Stimulated activated CD8-positive, alpha-beta memory T cell treated with anti-CD3 and anti-CD28 coated beads, Interleukin-15, amount 100 ng/mL, for 4 hours (primary cell): ENCODE results near the gene RHOBTB3.
"Not testable (repeated sequence)": the region's sequence is repeated elsewhere in the genome, so short reads cannot be mapped to it uniquely, and the experiment has no call there.

Source experiments
- DNase-seq, 2 donors: peaks; one replicate each; pipeline ENCODE4 v3.0.0-alpha.2; 2020; ENCODE audit warnings: low read depth in 2 of 2

The RHOBTB3 gene, protein sequence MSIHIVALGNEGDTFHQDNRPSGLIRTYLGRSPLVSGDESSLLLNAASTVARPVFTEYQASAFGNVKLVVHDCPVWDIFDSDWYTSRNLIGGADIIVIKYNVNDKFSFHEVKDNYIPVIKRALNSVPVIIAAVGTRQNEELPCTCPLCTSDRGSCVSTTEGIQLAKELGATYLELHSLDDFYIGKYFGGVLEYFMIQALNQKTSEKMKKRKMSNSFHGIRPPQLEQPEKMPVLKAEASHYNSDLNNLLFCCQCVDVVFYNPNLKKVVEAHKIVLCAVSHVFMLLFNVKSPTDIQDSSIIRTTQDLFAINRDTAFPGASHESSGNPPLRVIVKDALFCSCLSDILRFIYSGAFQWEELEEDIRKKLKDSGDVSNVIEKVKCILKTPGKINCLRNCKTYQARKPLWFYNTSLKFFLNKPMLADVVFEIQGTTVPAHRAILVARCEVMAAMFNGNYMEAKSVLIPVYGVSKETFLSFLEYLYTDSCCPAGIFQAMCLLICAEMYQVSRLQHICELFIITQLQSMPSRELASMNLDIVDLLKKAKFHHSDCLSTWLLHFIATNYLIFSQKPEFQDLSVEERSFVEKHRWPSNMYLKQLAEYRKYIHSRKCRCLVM

GRCh38 chr5:95730730-95731570 is at the start of gene RHOBTB3:
RHOBTB3 (plus strand) TSS chr5:95731336; CDS start chr5:95731683, 347 bp downstream.
- DNase-seq, result peak; percentile 13 to 28

- no peak for DNase-seq
These were observed 48.2 kb upstream of the RHOBTB3 start, which contains the start of gene SPATA9 for GRCh38 chr5:95682891-95683290. SPATA9 (minus strand) TSS chr5:95682991; CDS start chr5:95682854, 137 bp downstream.

- DNase-seq, result no peak
These were observed 46.8 kb upstream of the RHOBTB3 start for GRCh38 chr5:95684361-95684760.

- DNase-seq, result no peak
These were observed 44.5 kb upstream of the RHOBTB3 start for GRCh38 chr5:95686651-95687050.

- no peak for DNase-seq
These were observed 41.5 kb upstream of the RHOBTB3 start for GRCh38 chr5:95689680-95690079.

DNA sequence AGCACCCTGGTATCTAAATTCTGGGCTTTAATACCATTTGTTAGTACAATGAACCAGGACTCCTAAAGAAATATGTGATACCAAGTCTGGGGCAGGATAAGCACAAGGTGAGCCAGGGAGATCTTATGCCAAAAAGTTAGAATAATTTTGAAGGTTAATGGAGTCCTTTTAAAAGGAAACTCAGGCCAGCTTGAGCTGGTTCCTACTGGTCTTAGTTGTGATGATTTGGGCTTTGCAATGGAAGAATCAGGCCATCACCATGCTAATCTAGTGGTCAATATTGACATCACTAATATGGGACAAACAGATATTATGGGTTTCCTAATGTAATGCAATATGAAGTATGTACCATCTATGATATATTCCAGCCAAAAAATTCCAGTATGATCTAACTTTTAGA is 40.8 kb upstream of the RHOBTB3 start:
- DNase-seq, result no peak

DNA sequence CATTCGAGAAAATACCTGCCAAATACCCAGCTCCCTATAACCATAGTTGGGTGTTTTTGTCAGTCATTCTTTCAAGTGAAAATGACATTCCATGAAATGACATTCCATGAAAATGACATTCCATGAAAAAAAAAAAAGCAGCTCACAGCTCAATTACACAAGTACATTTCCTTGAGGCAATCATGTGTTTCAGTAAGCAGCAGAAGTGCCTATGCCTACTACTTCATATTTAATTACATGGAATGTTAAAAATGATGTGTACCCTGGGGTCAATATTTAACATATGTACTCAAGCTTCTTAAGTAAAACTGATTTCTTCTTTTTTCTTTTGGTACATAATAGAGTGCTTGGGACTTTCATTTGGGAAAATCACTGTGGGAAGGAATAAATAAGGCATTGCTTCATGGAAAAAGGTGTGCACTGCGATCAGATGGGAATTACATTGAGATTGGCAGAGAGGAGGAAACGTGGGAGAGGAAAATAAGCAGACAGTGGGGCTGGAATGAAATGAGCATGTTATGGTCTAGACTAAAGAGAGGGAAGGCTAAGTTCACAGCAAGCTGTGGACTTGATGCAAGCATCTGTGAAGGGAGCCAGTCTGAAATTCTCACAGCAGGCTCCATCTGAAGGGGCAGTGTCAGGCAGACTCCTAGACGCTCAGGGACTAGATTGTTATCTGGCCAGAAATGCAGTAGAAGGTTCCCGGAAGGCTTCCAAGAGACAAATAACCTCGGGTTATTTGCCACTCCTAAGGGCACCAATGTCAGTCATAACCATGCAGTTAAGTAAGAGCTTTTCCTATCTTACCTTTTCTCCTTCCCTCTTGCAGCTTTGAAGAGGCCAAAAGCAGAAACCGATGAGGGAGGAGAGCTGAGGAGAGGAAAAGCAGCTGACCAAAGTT is 33.1 kb upstream of the RHOBTB3 start:
- DNase-seq, result no peak

GRCh38 chr5:95699337-95699736 is 31.8 kb upstream of the RHOBTB3 start:
- no peak for DNase-seq

- no peak for DNase-seq
These were observed 30.1 kb upstream of the RHOBTB3 start for GRCh38 chr5:95701074-95701473.

DNA sequence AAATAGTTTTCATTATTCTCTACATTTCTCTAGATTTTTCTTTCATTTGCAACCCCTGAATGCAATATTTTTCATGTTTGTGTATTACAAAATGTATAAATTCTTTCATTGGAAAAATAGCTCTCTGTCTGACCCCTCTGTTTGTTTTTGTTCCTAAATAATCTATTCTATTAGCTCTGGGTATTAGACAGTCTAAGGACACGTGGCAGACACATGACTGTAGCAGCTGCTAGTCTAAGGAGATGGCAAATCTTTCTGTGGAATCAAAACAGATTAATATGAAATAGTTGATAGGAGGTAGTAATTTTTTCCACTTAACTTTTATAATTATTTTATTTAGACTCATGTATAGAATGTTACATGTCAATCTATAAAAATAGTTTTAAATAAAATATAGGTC is 27.0 kb upstream of the RHOBTB3 start:
- no peak for DNase-seq

GRCh38 chr5:95706196-95706595 is 24.9 kb upstream of the RHOBTB3 start:
- DNase-seq, result not testable (repeated sequence)

DNA sequence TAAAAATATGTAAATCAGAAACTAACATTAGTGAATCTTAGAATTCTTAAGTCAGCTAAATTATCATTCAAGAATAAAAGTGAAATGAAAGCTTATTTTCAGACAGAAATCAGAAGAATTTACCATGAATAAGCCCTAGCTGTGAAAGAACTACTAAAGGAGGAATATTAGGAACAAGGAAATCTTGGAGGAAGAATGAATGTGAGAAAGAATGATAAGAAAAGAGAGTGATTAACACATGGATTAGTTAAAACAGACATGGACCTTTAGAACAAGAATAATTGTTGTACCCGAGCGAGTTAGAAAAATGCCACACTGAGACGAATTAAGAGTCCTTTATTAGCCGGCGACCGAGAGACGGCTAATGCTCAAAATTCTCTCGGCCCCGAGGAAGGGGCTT is 24.1 kb upstream of the RHOBTB3 start:
- no peak for DNase-seq

GRCh38 chr5:95707534-95708188 is 23.5 kb upstream of the RHOBTB3 start:
- not testable (repeated sequence) for DNase-seq

DNA sequence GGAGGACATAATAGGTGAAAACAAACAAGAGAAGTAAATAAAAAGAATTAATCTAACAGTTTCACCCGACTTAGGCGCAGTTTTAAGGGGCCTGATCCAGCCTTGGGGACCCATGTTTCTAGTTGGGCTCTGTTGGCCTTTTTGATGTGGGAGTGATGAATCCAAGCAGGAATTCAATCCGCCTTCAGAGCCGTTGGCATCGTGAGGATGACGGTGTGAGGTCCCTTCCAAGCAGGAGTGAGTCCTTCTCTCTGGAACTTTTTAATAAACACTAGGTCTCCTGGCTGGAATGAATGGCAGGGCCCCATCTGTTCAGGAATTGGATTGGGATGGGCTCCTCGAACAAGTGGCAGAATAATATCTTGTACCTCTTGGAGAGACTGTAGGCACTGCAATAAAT is 22.3 kb upstream of the RHOBTB3 start:
- no peak for DNase-seq

DNA sequence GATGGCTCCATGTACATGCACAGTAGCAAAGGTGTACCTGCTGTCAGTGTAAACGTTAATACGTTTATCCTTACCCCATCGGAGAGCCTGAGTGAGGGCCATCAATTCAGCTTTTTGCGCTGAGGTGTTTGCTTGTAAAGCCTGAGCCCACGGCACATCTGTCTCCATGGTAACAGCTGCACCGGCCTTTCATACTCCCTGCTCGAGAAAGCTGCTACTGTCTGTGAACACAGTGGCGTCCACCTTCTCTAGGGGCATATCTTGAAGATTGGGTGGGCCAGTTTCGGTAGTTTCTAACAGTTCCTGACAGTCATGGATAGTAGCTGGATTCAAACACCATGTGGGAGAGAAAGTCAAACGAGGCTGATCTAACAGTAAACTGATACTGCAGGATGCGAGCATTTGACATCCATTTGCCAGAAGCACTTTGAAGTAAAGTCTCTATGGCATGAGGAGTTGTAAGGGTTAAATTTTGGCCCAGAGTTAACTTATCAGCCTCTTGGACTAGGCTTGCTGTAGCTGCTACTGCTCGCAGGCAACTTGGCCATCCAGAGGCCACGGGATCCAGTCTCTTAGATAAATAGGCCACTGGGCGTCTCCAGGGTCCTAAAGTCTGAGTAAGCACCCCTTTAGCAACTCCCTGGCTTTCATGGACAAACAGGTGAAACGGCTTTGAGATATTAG is 21.0 kb upstream of the RHOBTB3 start:
- DNase-seq, result no peak

DNA sequence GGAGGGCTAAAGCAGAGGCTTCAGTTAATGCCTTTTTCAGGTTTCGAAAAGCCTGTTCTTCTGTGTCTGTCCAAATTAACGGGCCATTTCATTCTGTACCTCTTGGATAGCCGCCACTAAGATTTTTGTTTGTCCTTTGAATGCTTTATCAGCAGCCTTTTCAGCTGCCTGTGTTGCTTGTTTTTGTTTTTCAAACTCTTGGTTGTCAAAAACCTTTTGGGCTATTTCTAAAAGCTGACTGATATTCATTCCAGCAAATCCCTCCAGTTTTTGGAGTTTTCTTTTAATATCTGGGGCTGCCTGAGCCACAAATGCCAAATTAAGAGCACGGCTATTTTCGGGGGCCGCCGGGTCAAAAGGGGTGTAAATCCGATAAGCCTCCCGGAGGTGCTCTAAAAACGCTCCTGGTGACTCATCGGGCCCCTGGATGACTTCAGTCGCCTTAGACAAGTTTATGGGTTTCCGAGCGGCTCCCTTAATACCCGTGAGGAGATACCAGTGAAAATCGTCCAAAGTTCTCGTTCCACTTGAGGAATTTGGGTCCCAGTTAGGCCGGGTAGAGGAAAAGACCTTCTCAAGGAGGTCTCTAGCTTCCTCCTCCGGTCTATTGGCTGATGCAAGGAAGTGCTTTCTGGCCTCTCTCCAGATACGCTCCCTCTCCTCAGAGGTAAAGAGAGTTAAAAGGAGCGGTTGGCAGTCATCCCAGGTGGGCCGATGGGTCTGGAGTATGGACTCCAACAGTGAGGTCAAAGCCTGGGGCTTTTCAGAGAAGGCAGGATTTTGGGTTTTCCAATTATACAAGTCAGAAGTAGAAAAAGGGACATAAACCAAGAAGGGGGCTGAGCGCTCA is 20.3 kb upstream of the RHOBTB3 start:
- DNase-seq, result not testable (repeated sequence)

- no peak for DNase-seq
These were observed 19.4 kb upstream of the RHOBTB3 start for GRCh38 chr5:95711501-95712346.

DNA sequence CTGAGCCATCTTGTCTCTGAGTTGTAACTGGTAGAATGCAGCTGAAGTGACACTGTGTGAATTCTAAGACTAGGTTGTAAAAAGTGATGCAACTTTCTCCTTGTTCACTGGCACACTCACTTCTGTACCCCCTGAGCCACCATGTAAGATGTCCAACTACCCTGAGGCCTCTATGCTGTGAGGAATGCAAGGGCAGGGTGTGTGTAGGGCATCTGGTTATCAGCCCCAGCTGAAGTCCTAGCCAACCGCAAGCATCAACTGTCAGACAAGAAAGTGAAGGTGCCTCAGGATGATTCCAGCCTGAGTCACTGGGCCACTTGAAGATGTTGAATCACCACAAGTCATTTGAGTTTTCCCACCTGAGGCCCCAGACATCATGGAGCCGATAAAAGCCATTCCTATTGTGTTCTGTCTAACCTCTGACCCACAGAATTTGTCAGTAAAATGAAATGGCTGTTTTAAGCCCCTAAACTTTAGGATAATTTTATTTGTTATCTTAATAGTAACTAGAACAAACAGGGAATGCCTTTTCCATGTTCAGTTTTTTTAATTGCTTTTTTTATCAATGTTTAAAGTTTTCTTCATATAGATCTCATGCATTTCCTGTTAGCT is 18.7 kb upstream of the RHOBTB3 start:
- no peak for DNase-seq
